WTC11 (cell line): ENCODE data around the gene DACT3. TPM values are rescaled to one million over a fixed set of nuclear protein-coding genes. Genes with fewer than 3 reads are reported as not detected.

ENCODE experiments used
- ATAC-seq: fragments of 200-7000 bp; cut with Tn5 transposase; 2 replicates; pipeline ENCODE4 v1.10.0; 2021; ENCODE audit warnings: mild to moderate bottlenecking, moderate library complexity
- CTCF ChIA-PET: fragments of 300-600 bp; sonication (Branson Sonifier 250); formaldehyde crosslinking; loops from one replicate; lab custom pipeline; 2021; ENCODE audit warnings: antibody characterized with exemption; lab: Charles Lee
- POLR2A ChIA-PET: fragments of 350-600 bp; sonication (Branson Sonifier 250); formaldehyde crosslinking; loops from one replicate; lab custom pipeline; 2021; ENCODE audit warnings: antibody characterized with exemption; lab: Charles Lee
- DNase-seq: peaks from one replicate; pipeline ENCODE4 v3.0.0; 2021; ENCODE audit warnings: low spot score
- H3K27ac Mint-ChIP-seq: 2 replicates; pipeline ENCODE4 v1.8.0; 2021; ENCODE audit warnings: mixed read lengths
- H3K27me3 Mint-ChIP-seq: 2 replicates; pipeline ENCODE4 v1.8.0; 2021; ENCODE audit warnings: low read depth, mild to moderate bottlenecking, moderate library complexity, mixed read lengths
- H3K36me3 Mint-ChIP-seq: 2 replicates; pipeline ENCODE4 v1.8.0; 2021; ENCODE audit warnings: mixed read lengths
- H3K4me1 Mint-ChIP-seq: 2 replicates; pipeline ENCODE4 v1.8.0; 2022; ENCODE audit warnings: mixed read lengths
- H3K4me3 Mint-ChIP-seq: 2 replicates; pipeline ENCODE4 v1.8.0; 2021; ENCODE audit warnings: mild to moderate bottlenecking, moderate library complexity, mixed read lengths
- H3K9me3 Mint-ChIP-seq: 2 replicates; pipeline ENCODE4 v1.8.0; 2021; ENCODE audit warnings: mixed read lengths
- ATF3 ChIP-seq: sonication (generic); formaldehyde crosslinking; conservative IDR thresholded peaks from 2 replicates; pipeline ENCODE4 v1.8.1; 2022; ENCODE audit warnings: mild to moderate bottlenecking, missing genetic modification reagents
- ESRRA ChIP-seq: sonication (generic); formaldehyde crosslinking; IDR thresholded peaks from 2 replicates; pipeline ENCODE4 v1.8.1; 2022; ENCODE audit warnings: mild to moderate bottlenecking, missing genetic modification reagents, borderline replicate concordance
- FOXK1 ChIP-seq: sonication (generic); formaldehyde crosslinking; IDR thresholded peaks from 2 replicates; pipeline ENCODE4 v1.8.0; 2022; ENCODE audit warnings: mild to moderate bottlenecking, moderate library complexity, missing genetic modification reagents
- FOXP1 ChIP-seq: sonication (generic); formaldehyde crosslinking; IDR thresholded peaks from 2 replicates; pipeline ENCODE4 v1.8.0; 2022; ENCODE audit warnings: missing genetic modification reagents, mild to moderate bottlenecking, moderate library complexity, borderline replicate concordance
- HMGXB4 ChIP-seq: sonication (generic); formaldehyde crosslinking; IDR thresholded peaks from 2 replicates; pipeline ENCODE4 v1.8.1; 2023; ENCODE audit warnings: mild to moderate bottlenecking, moderate library complexity, missing genetic modification reagents
- IRF2 ChIP-seq: sonication (generic); formaldehyde crosslinking; IDR thresholded peaks from 2 replicates; pipeline ENCODE4 v1.8.0; 2022; ENCODE audit warnings: low read depth, missing genetic modification reagents, borderline replicate concordance
- MAX ChIP-seq: sonication (generic); formaldehyde crosslinking; IDR thresholded peaks from 2 replicates; pipeline ENCODE4 v1.8.0; 2022; ENCODE audit warnings: mild to moderate bottlenecking, missing genetic modification reagents
- NR2C2 ChIP-seq: sonication (generic); formaldehyde crosslinking; IDR thresholded peaks from 2 replicates; pipeline ENCODE4 v1.8.0; 2022; ENCODE audit warnings: mild to moderate bottlenecking, missing genetic modification reagents
- RORB ChIP-seq: fragments of 250-450 bp; sonication (Bioruptor Pico); IDR thresholded peaks from 2 replicates; pipeline ENCODE4 v1.9.0; 2021; ENCODE audit warnings: mild to moderate bottlenecking
- SP1 ChIP-seq: sonication (generic); formaldehyde crosslinking; conservative IDR thresholded peaks from 2 replicates; pipeline ENCODE4 v1.8.1; 2022; ENCODE audit warnings: missing genetic modification reagents
- TP53 ChIP-seq: sonication (generic); formaldehyde crosslinking; IDR thresholded peaks from 2 replicates; pipeline ENCODE4 v1.8.1; 2023; ENCODE audit warnings: mild to moderate bottlenecking, missing genetic modification reagents
- USF2 ChIP-seq: sonication (generic); formaldehyde crosslinking; IDR thresholded peaks from 2 replicates; pipeline ENCODE4 v1.8.1; 2023; ENCODE audit warnings: mild to moderate bottlenecking, missing genetic modification reagents, moderate library complexity
- ZNF138 ChIP-seq: sonication (generic); formaldehyde crosslinking; conservative IDR thresholded peaks from 2 replicates; pipeline ENCODE4 v1.8.1; 2022; ENCODE audit warnings: mild to moderate bottlenecking, moderate library complexity, missing genetic modification reagents
- ZNF263 ChIP-seq: sonication (generic); formaldehyde crosslinking; IDR thresholded peaks from 2 replicates; pipeline ENCODE4 v1.8.1; 2022; ENCODE audit warnings: low read depth, mild to moderate bottlenecking, moderate library complexity, missing genetic modification reagents
- ZNF423 ChIP-seq: fragments of 250-450 bp; sonication (Bioruptor Pico); IDR thresholded peaks from 2 replicates; pipeline ENCODE4 v2.1.2; 2022; ENCODE audit warnings: mild to moderate bottlenecking, moderate library complexity
- total RNA-seq: library from RNA; stranded (reverse); gene quantifications from 3 replicates; pipeline ENCODE4 v1.2.3, GENCODE V29; 2021
- TF ChIP-seq, protein P1 (sequence below): fragments of 250-450 bp; sonication (Bioruptor Pico); IDR thresholded peaks from 2 replicates; pipeline ENCODE4 v1.9.0; 2021; ENCODE audit warnings: mild to moderate bottlenecking
- TF ChIP-seq, protein P2 (sequence below): sonication (generic); formaldehyde crosslinking; IDR thresholded peaks from 2 replicates; pipeline ENCODE4 v1.8.1; 2022; ENCODE audit warnings: mild to moderate bottlenecking, missing genetic modification reagents, moderate library complexity, borderline replicate concordance
- TF ChIP-seq, protein P3 (sequence below): sonication (generic); formaldehyde crosslinking; IDR thresholded peaks from 2 replicates; pipeline ENCODE4 v1.8.0; 2022; ENCODE audit warnings: mild to moderate bottlenecking, missing genetic modification reagents
- TF ChIP-seq, protein P4 (sequence below): sonication (generic); formaldehyde crosslinking; IDR thresholded peaks from 2 replicates; pipeline ENCODE4 v1.8.1; 2022; ENCODE audit warnings: mild to moderate bottlenecking, moderate library complexity, missing genetic modification reagents
- TF ChIP-seq, protein P5 (sequence below): sonication (generic); formaldehyde crosslinking; IDR thresholded peaks from 2 replicates; pipeline ENCODE4 v1.8.0; 2023; ENCODE audit warnings: missing genetic modification reagents

Gene DACT3
- total RNA-seq, 1 experiment from 2014 or later: 1.9 TPM

- no peak overlapping the region for H3K27ac Mint-ChIP-seq
- ATAC-seq (peak; percentile 37), DNase-seq (no peak)
- H3K9me3 Mint-ChIP-seq: no peaks in the 10 kb centered on the region
- ChIA-PET POLR2A (no interaction called here), CTCF (interaction anchor here (1.6 to 2.1 kb wide), 3 partner anchors 11 to 31 kb away, joined by 7 to 16 read pairs (median 9); partner anchors contain the start of gene DACT3)
- peaks cover 6% of the 10 kb centered on the region for H3K4me1 Mint-ChIP-seq
- peak overlapping the region; percentile 62 for H3K4me3 Mint-ChIP-seq
- no peak for TF ChIP-seq IRF2 (CRISPR knock-in tag)
- TF ChIP-seq, protein P1, sequence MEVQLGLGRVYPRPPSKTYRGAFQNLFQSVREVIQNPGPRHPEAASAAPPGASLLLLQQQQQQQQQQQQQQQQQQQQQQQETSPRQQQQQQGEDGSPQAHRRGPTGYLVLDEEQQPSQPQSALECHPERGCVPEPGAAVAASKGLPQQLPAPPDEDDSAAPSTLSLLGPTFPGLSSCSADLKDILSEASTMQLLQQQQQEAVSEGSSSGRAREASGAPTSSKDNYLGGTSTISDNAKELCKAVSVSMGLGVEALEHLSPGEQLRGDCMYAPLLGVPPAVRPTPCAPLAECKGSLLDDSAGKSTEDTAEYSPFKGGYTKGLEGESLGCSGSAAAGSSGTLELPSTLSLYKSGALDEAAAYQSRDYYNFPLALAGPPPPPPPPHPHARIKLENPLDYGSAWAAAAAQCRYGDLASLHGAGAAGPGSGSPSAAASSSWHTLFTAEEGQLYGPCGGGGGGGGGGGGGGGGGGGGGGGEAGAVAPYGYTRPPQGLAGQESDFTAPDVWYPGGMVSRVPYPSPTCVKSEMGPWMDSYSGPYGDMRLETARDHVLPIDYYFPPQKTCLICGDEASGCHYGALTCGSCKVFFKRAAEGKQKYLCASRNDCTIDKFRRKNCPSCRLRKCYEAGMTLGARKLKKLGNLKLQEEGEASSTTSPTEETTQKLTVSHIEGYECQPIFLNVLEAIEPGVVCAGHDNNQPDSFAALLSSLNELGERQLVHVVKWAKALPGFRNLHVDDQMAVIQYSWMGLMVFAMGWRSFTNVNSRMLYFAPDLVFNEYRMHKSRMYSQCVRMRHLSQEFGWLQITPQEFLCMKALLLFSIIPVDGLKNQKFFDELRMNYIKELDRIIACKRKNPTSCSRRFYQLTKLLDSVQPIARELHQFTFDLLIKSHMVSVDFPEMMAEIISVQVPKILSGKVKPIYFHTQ (CRISPR knock-in tag): no peak
- TF ChIP-seq SP1 (CRISPR knock-in tag): no peak
- TF ChIP-seq ZNF263: no peak
- peak; percentile 42; the same call in 1 of the 2 replicates for TF ChIP-seq TP53
- TF ChIP-seq FOXP1 (CRISPR knock-in tag): no peak
- 0 out of 2 replicates have a peak, but pooled peaks have one; percentile 27 for TF ChIP-seq ZNF138 (CRISPR knock-in tag)
- no peak for TF ChIP-seq ATF3 (CRISPR knock-in tag)
- peak; percentile 52; the same call in 1 of the 2 replicates for TF ChIP-seq MAX
- TF ChIP-seq, protein P2, sequence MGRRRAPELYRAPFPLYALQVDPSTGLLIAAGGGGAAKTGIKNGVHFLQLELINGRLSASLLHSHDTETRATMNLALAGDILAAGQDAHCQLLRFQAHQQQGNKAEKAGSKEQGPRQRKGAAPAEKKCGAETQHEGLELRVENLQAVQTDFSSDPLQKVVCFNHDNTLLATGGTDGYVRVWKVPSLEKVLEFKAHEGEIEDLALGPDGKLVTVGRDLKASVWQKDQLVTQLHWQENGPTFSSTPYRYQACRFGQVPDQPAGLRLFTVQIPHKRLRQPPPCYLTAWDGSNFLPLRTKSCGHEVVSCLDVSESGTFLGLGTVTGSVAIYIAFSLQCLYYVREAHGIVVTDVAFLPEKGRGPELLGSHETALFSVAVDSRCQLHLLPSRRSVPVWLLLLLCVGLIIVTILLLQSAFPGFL: no peak
- TF ChIP-seq, protein P3, sequence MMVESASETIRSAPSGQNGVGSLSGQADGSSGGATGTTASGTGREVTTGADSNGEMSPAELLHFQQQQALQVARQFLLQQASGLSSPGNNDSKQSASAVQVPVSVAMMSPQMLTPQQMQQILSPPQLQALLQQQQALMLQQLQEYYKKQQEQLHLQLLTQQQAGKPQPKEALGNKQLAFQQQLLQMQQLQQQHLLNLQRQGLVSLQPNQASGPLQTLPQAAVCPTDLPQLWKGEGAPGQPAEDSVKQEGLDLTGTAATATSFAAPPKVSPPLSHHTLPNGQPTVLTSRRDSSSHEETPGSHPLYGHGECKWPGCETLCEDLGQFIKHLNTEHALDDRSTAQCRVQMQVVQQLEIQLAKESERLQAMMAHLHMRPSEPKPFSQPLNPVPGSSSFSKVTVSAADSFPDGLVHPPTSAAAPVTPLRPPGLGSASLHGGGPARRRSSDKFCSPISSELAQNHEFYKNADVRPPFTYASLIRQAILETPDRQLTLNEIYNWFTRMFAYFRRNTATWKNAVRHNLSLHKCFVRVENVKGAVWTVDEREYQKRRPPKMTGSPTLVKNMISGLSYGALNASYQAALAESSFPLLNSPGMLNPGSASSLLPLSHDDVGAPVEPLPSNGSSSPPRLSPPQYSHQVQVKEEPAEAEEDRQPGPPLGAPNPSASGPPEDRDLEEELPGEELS: 0 out of 2 replicates have a peak, but pooled peaks have one; percentile 57
- TF ChIP-seq, protein P4, sequence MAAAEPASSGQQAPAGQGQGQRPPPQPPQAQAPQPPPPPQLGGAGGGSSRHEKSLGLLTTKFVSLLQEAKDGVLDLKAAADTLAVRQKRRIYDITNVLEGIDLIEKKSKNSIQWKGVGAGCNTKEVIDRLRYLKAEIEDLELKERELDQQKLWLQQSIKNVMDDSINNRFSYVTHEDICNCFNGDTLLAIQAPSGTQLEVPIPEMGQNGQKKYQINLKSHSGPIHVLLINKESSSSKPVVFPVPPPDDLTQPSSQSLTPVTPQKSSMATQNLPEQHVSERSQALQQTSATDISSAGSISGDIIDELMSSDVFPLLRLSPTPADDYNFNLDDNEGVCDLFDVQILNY: no peak; the same call in 1 of the 2 replicates
- TF ChIP-seq ZNF423: no peak
- TF ChIP-seq, protein P5, sequence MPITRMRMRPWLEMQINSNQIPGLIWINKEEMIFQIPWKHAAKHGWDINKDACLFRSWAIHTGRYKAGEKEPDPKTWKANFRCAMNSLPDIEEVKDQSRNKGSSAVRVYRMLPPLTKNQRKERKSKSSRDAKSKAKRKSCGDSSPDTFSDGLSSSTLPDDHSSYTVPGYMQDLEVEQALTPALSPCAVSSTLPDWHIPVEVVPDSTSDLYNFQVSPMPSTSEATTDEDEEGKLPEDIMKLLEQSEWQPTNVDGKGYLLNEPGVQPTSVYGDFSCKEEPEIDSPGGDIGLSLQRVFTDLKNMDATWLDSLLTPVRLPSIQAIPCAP: no peak
- TF ChIP-seq FOXK1 (CRISPR knock-in tag): 0 out of 2 replicates have a peak, but pooled peaks have one; percentile 5
- no peak for TF ChIP-seq RORB (CRISPR knock-in tag)
- peak; percentile 8; the same call in 1 of the 2 replicates for TF ChIP-seq USF2
- TF ChIP-seq ESRRA (CRISPR knock-in tag): peak; percentile 67; the same call in 1 of the 2 replicates
- TF ChIP-seq HMGXB4 (CRISPR knock-in tag): peak; percentile 64; the same call in 1 of the 2 replicates
- TF ChIP-seq NR2C2: 0 out of 2 replicates have a peak, but pooled peaks have one; percentile 14
- H3K27me3 Mint-ChIP-seq: peaks cover 84% of the 10 kb centered on the region
- H3K36me3 Mint-ChIP-seq: no peaks in the 10 kb centered on the region; the same call in 1 of the 2 replicates
These were observed 12.7 kb downstream of the DACT3 start for GRCh38 chr19:46648060-46648960.
